DND-41 (cell line): ENCODE results near the gene STK11.

ENCODE experiments used
- ATAC-seq: fragments of 200-7000 bp; cut with Tn5 transposase; 3 replicates; pipeline ENCODE4 v1.9.1; 2021; ENCODE audit warnings: low read depth; ENCODE audit not compliant: insufficient read depth
- DNase-seq: peaks from one replicate; pipeline ENCODE4 v3.0.0-alpha.2; 2020
- H2AFZ ChIP-seq: 2 replicates; pipeline ENCODE4 v1.6.0; 2012; ENCODE audit warnings: low read depth, low read length
- H3K27ac ChIP-seq: 2 replicates; pipeline ENCODE4 v1.5.1; 2012; ENCODE audit warnings: low read length, inconsistent platforms
- H3K27me3 ChIP-seq: fragments of 200-600 bp; sonication (generic); 2 replicates; pipeline ENCODE4 v1.6.0; 2012; ENCODE audit warnings: low read length, mild to moderate bottlenecking, inconsistent platforms; ENCODE audit not compliant: insufficient read depth, poor library complexity
- H3K36me3 ChIP-seq: 2 replicates; pipeline ENCODE4 v1.5.1; 2012; ENCODE audit warnings: low read length, inconsistent platforms; ENCODE audit not compliant: insufficient read depth
- H3K4me1 ChIP-seq: 2 replicates; pipeline ENCODE4 v1.5.1; 2012; ENCODE audit warnings: mild to moderate bottlenecking, low read length; ENCODE audit not compliant: insufficient read depth
- H3K4me2 ChIP-seq: 2 replicates; pipeline ENCODE4 v1.6.0; 2012; ENCODE audit warnings: mild to moderate bottlenecking, moderate library complexity, low read length, inconsistent platforms; ENCODE audit not compliant: insufficient read depth
- H3K4me3 ChIP-seq, 2 experiments: fragments of 200-600 bp in 1 of 2; shearing (Covaris generic) in 1 of 2; 2 replicates each; pipeline ENCODE4 v1.5.1; 2012 to 2016; ENCODE audit warnings: inconsistent platforms in 2 of 2, low read length in 2 of 2, mild to moderate bottlenecking in 2 of 2, low read depth in 1 of 2, moderate library complexity in 1 of 2
- H3K79me2 ChIP-seq: 2 replicates; pipeline ENCODE4 v1.6.0; 2012; ENCODE audit warnings: low read length, inconsistent platforms; ENCODE audit not compliant: insufficient read depth
- H3K9ac ChIP-seq: 2 replicates; pipeline ENCODE4 v1.6.0; 2012; ENCODE audit warnings: low read depth, mild to moderate bottlenecking, inconsistent platforms, low read length, moderate library complexity
- H3K9me3 ChIP-seq: 2 replicates; pipeline ENCODE4 v1.5.1; 2012; ENCODE audit warnings: low read length, moderate library complexity, mild to moderate bottlenecking, inconsistent platforms; ENCODE audit not compliant: insufficient read depth, severe bottlenecking
- H4K20me1 ChIP-seq: 2 replicates; pipeline ENCODE4 v1.6.0; 2012; ENCODE audit warnings: low read length; ENCODE audit not compliant: insufficient read depth
- EZH2 ChIP-seq: IDR thresholded peaks from 3 replicates; pipeline ENCODE4 v1.6.1; 2012; ENCODE audit warnings: borderline replicate concordance, low read depth, mild to moderate bottlenecking, moderate library complexity, low read length, inconsistent platforms; ENCODE audit not compliant: severe bottlenecking
- TF ChIP-seq, protein P1 (sequence below): IDR thresholded peaks from 2 replicates; pipeline ENCODE4 v1.5.1; 2012; ENCODE audit warnings: borderline replicate concordance, low read length, moderate library complexity, mild to moderate bottlenecking; ENCODE audit not compliant: poor library complexity, severe bottlenecking; ENCODE audit errors: extremely low read depth

Gene STK11

GRCh38 chr19:1217366-1217765 lies 11.8 kb downstream of the STK11 start:
- DNase-seq (no peak), ATAC-seq (no peak)
- H3K79me2 ChIP-seq = peaks cover 73% of the 10 kb centered on the region
- H4K20me1 ChIP-seq = peaks cover 66% of the 10 kb centered on the region
- H3K27me3 ChIP-seq = no peaks in the 10 kb centered on the region
- no peak overlapping the region for H3K4me3 ChIP-seq
- H3K4me2 ChIP-seq = no peak overlapping the region
- no peak overlapping the region for H3K9ac ChIP-seq
- H3K4me1 ChIP-seq = no peaks in the 10 kb centered on the region
- no peaks in the 10 kb centered on the region for H3K9me3 ChIP-seq
- no peak overlapping the region for H2AFZ ChIP-seq
- no peak for TF ChIP-seq EZH2
- peaks cover 72% of the 10 kb centered on the region for H3K36me3 ChIP-seq
- H3K27ac ChIP-seq = no peak overlapping the region

DNA sequence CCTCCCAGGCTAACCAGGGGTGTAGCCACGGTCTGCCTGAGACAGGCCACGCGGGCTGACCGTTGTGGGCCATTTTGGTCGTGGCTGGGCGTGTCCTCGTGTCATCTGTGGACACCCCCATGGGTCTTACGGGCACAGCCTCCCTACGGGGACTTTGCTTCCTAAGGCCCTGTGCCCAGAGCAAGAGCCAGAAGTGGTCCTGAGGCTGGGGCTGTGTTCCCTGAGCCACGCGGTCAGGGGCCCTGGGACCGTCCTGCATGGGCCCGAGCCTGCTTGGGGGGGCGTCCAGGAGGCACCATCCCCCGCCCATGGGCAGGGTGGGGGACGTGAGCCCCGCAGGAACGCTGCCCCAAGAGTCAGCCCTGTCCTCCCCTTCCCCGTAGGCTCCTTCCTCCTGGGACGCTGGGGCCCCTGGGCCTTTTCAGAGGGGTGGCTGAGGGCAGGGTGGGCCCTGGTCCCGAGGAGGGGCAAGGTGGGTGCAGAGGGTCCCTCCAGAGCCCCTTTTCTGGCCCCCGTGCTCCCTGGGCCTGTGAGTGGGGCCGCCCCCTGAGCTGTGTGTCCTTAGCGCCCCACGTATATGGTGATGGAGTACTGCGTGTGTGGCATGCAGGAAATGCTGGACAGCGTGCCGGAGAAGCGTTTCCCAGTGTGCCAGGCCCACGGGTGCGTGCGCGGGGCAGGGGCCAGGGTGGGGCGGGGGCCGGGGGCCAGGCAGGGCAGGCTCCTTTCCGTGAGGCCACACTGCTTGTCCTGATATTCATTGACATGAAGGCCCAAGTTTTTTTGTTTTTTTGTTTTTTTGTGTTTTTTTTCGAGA lies 13.4 kb downstream of the STK11 start:
- no peak for TF ChIP-seq EZH2
- TF ChIP-seq, protein P1, sequence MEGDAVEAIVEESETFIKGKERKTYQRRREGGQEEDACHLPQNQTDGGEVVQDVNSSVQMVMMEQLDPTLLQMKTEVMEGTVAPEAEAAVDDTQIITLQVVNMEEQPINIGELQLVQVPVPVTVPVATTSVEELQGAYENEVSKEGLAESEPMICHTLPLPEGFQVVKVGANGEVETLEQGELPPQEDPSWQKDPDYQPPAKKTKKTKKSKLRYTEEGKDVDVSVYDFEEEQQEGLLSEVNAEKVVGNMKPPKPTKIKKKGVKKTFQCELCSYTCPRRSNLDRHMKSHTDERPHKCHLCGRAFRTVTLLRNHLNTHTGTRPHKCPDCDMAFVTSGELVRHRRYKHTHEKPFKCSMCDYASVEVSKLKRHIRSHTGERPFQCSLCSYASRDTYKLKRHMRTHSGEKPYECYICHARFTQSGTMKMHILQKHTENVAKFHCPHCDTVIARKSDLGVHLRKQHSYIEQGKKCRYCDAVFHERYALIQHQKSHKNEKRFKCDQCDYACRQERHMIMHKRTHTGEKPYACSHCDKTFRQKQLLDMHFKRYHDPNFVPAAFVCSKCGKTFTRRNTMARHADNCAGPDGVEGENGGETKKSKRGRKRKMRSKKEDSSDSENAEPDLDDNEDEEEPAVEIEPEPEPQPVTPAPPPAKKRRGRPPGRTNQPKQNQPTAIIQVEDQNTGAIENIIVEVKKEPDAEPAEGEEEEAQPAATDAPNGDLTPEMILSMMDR = no peak
- Histone ChIP-seq H3K27me3 (no peaks in the 10 kb centered on the region), H3K9me3 (no peaks in the 10 kb centered on the region), H3K4me3 (no peak overlapping the region), H3K9ac (no peak overlapping the region), H3K4me1 (no peaks in the 10 kb centered on the region), H3K79me2 (peaks cover 59% of the 10 kb centered on the region), H3K27ac (no peak overlapping the region), H4K20me1 (peaks cover 58% of the 10 kb centered on the region), H2AFZ (no peak overlapping the region), H3K36me3 (peaks cover 78% of the 10 kb centered on the region), H3K4me2 (no peak overlapping the region)
- DNase-seq (no peak), ATAC-seq (no peak)

DNA sequence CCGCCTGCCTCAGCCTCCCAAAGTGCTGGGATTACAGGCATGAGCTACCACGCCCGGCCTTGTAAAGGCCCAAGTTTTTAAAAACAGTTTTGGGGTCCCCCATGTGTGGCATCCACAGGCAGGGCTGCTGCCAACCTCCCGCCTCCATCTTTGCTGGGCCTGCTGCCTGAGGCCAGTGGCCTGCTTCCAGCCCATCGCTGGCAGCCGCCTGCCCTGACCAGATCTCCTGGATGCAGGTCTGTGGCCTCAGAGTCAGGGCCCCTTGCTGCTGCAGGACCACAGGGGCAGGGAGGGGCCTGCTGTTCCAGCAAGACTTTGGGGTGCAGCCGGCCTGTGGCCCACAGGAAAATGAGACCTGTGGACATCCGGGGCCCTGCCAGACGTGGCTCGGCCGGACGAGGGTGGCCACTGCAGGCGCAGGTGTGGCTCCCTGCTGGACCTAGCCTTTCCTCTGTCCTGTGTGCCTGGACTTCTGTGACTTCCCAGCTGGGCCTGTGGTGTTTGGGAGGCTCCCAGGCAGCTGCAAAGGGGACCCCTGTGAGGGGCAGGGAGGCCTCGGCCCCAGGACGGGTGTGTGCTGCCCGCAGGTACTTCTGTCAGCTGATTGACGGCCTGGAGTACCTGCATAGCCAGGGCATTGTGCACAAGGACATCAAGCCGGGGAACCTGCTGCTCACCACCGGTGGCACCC lies 14.4 kb downstream of the STK11 start:
- Histone ChIP-seq H2AFZ (no peak overlapping the region), H3K4me1 (no peaks in the 10 kb centered on the region), H3K9ac (no peak overlapping the region), H3K27me3 (no peaks in the 10 kb centered on the region), H3K9me3 (no peaks in the 10 kb centered on the region), H3K27ac (no peak overlapping the region), H3K36me3 (peaks cover 79% of the 10 kb centered on the region), H4K20me1 (peaks cover 57% of the 10 kb centered on the region), H3K79me2 (peaks cover 49% of the 10 kb centered on the region), H3K4me3 (no peak overlapping the region), H3K4me2 (no peak overlapping the region)
- TF ChIP-seq, protein P1 = no peak
- TF ChIP-seq EZH2 = no peak
- ATAC-seq = no peak
- no peak for DNase-seq

DNA sequence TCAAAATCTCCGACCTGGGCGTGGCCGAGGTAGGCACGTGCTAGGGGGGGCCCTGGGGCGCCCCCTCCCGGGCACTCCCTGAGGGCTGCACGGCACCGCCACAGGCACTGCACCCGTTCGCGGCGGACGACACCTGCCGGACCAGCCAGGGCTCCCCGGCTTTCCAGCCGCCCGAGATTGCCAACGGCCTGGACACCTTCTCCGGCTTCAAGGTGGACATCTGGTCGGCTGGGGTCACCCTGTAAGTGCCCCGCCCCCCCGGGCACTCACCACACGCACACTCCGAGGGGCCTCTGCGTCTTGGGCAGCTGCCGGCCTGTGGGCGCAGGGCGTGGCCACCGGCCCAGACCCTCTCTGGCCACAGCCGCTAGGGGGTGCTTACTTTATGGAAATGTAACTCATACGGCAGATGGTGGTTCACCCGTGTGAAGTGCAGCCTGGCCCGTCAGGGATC lies 14.9 kb downstream of the STK11 start:
- no peak overlapping the region for H3K9ac ChIP-seq
- H3K9me3 ChIP-seq = no peaks in the 10 kb centered on the region
- no peaks in the 10 kb centered on the region for H3K27me3 ChIP-seq
- no peak for TF ChIP-seq EZH2
- TF ChIP-seq, protein P1 = no peak
- ATAC-seq = no peak
- no peak for DNase-seq
- peaks cover 52% of the 10 kb centered on the region for H4K20me1 ChIP-seq
- peaks cover 79% of the 10 kb centered on the region for H3K36me3 ChIP-seq
- no peaks in the 10 kb centered on the region for H3K4me1 ChIP-seq
- H3K79me2 ChIP-seq = peaks cover 44% of the 10 kb centered on the region
- H2AFZ ChIP-seq = no peak overlapping the region
- H3K4me2 ChIP-seq = no peak overlapping the region
- no peak overlapping the region for H3K4me3 ChIP-seq
- no peak overlapping the region for H3K27ac ChIP-seq
